Trophoblast cell (in vitro differentiated cells and primary cell): ENCODE results near the gene AADACL2.

ENCODE experiments used
- DNase-seq, 2 donors: peaks; one replicate each; pipeline ENCODE4 v3.0.0-alpha.2; 2016
- H2AFZ ChIP-seq: 2 replicates; pipeline ENCODE4 v1.6.1; 2013; ENCODE audit warnings: low read length, moderate library complexity, mild to moderate bottlenecking; ENCODE audit not compliant: insufficient read depth, poor library complexity
- H2AK5ac ChIP-seq: 2 replicates; pipeline ENCODE4 v1.6.1; 2013; ENCODE audit warnings: mild to moderate bottlenecking, low read length
- H2BK120ac ChIP-seq: 2 replicates; pipeline ENCODE4 v1.6.1; 2013; ENCODE audit warnings: low read length, mild to moderate bottlenecking, moderate library complexity; ENCODE audit not compliant: insufficient read depth, poor library complexity
- H2BK12ac ChIP-seq: 2 replicates; pipeline ENCODE4 v1.6.1; 2013; ENCODE audit warnings: mild to moderate bottlenecking, low read length, moderate library complexity
- H2BK5ac ChIP-seq: 2 replicates; pipeline ENCODE4 v1.6.1; 2013; ENCODE audit warnings: low read length, low read depth, moderate library complexity, mild to moderate bottlenecking; ENCODE audit not compliant: poor library complexity
- H3K14ac ChIP-seq: 2 replicates; pipeline ENCODE4 v1.6.1; 2013; ENCODE audit warnings: mild to moderate bottlenecking, low read length
- H3K18ac ChIP-seq: 2 replicates; pipeline ENCODE4 v1.6.1; 2013; ENCODE audit warnings: mild to moderate bottlenecking, low read length
- H3K23ac ChIP-seq: 2 replicates; pipeline ENCODE4 v1.6.1; 2013; ENCODE audit warnings: low read length
- H3K27ac ChIP-seq: 2 replicates; pipeline ENCODE4 v1.5.1; 2013; ENCODE audit warnings: low read depth, mild to moderate bottlenecking, inconsistent platforms, low read length, moderate library complexity
- H3K27me3 ChIP-seq: 2 replicates; pipeline ENCODE4 v1.6.1; 2013; ENCODE audit warnings: inconsistent platforms, mild to moderate bottlenecking, low read length, moderate library complexity; ENCODE audit not compliant: insufficient read depth
- H3K36me3 ChIP-seq, 2 experiments: 1 replicate in 1 of 2; 2 replicates in 1 of 2; pipeline ENCODE4 v1.6.1; 2013; ENCODE audit warnings: low read length in 2 of 2, mild to moderate bottlenecking in 2 of 2, moderate library complexity in 1 of 2; ENCODE audit not compliant: insufficient read depth in 2 of 2, control insufficient read depth in 1 of 2
- H3K4ac ChIP-seq: 2 replicates; pipeline ENCODE4 v1.6.1; 2013; ENCODE audit warnings: low read depth, mild to moderate bottlenecking, low read length, moderate library complexity
- H3K4me1 ChIP-seq, 2 experiments: 1 replicate in 1 of 2; 2 replicates in 1 of 2; pipeline ENCODE4 v1.6.1; 2013; ENCODE audit warnings: low read length in 2 of 2, mild to moderate bottlenecking in 2 of 2, moderate library complexity in 1 of 2; ENCODE audit not compliant: insufficient read depth in 2 of 2, control insufficient read depth in 1 of 2
- H3K4me2 ChIP-seq: 2 replicates; pipeline ENCODE4 v1.6.1; 2013; ENCODE audit warnings: inconsistent platforms, mild to moderate bottlenecking, low read length, moderate library complexity
- H3K4me3 ChIP-seq: 2 replicates; pipeline ENCODE4 v1.5.1; 2013; ENCODE audit warnings: mild to moderate bottlenecking, low read depth, low read length, inconsistent platforms
- H3K79me1 ChIP-seq: one replicate; pipeline ENCODE4 v1.6.1; 2013; ENCODE audit warnings: low read length
- H3K79me2 ChIP-seq: 2 replicates; pipeline ENCODE4 v1.6.1; 2013; ENCODE audit warnings: low read length, mild to moderate bottlenecking; ENCODE audit not compliant: control insufficient read depth, insufficient read depth, poor library complexity
- H3K9ac ChIP-seq: 2 replicates; pipeline ENCODE4 v1.6.1; 2013; ENCODE audit warnings: mild to moderate bottlenecking, low read length
- H3K9me3 ChIP-seq: 2 replicates; pipeline ENCODE4 v1.6.1; 2013; ENCODE audit warnings: low read depth, mild to moderate bottlenecking, control low read depth, inconsistent platforms, low read length; ENCODE audit not compliant: insufficient read depth
- H4K12ac ChIP-seq: 2 replicates; pipeline ENCODE4 v1.6.1; 2013; ENCODE audit warnings: low read depth, mild to moderate bottlenecking, low read length, moderate library complexity
- H4K8ac ChIP-seq: 2 replicates; pipeline ENCODE4 v1.6.1; 2013; ENCODE audit warnings: low read depth, mild to moderate bottlenecking, low read length, moderate library complexity
- H4K91ac ChIP-seq: one replicate; pipeline ENCODE4 v1.6.1; 2013; ENCODE audit warnings: low read depth, mild to moderate bottlenecking, low read length, moderate library complexity
- whole genome bisulfite sequencing: extraction: QIAGEN DNeasy Blood & Tissue Kit; methylation state at CpG from one replicate; pipeline ENCODE4 v1.1.7; 2013; ENCODE audit warnings: missing lambda C conversion rate; ENCODE audit not compliant: insufficient read length, insufficient coverage; ENCODE audit errors: extremely low coverage; 5-methylcytosine and 5-hydroxymethylcytosine counted together

The AADACL2 gene

GRCh38 chr3:151708868-151709267, 24.9 kb upstream of the AADACL2 start:
- no peaks in the 10 kb centered on the region for H3K79me1 ChIP-seq
- no CpG with 5 or more reads among the region's 1 CpG for WGBS
- H3K18ac ChIP-seq, result no peak overlapping the region
- no peak overlapping the region for H3K9ac ChIP-seq
- H3K4me3 ChIP-seq, result no peak overlapping the region
- no peak overlapping the region for H2BK5ac ChIP-seq
- no peak overlapping the region for H2AK5ac ChIP-seq
- H2BK12ac ChIP-seq, result no peak overlapping the region
- H3K27ac ChIP-seq, result no peak overlapping the region
- H2AFZ ChIP-seq, result no peak overlapping the region
- no peaks in the 10 kb centered on the region for H3K27me3 ChIP-seq
- H3K4me2 ChIP-seq, result no peak overlapping the region
- peak in 1 of 2 donors; percentile 35 for DNase-seq
- peaks cover 2% of the 10 kb centered on the region for H3K9me3 ChIP-seq
- no peaks in the 10 kb centered on the region for H3K79me2 ChIP-seq
- no peak overlapping the region for H3K4ac ChIP-seq
- no peak overlapping the region for H2BK120ac ChIP-seq
- no peak overlapping the region for H3K23ac ChIP-seq
- no peak overlapping the region for H4K12ac ChIP-seq
- no peak overlapping the region for H4K91ac ChIP-seq
- H3K4me1 ChIP-seq, result peaks cover 0 to 2% of the 10 kb centered on the region in 2 experiments
- no peak overlapping the region for H3K14ac ChIP-seq
- no peak overlapping the region for H4K8ac ChIP-seq
- H3K36me3 ChIP-seq, result no peaks in the 10 kb centered on the region

DNA sequence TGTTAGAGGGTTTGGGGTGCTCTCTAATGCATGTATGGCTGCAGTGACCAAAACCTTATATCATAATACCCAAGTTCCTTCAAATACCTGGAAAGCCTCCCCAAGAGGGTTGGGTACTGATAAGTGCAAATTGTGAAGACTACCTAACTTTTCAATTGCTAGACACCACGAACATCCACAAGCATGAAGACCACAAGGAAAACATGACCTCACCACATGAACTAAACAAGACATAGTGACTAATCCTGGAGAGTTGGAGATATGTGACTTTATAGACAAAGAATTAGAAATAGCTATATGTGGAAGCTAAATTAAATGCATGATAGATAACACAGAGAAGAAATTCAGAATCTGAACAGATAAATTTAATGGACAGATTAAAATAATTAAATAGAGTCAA, 23.9 kb upstream of the AADACL2 start:
- Histone ChIP-seq H3K4me2 (no peak overlapping the region), H2AK5ac (no peak overlapping the region), H3K4me3 (no peak overlapping the region), H2BK12ac (no peak overlapping the region), H3K27me3 (no peaks in the 10 kb centered on the region), H3K14ac (no peak overlapping the region), H4K91ac (no peak overlapping the region), H3K36me3 (no peaks in the 10 kb centered on the region), H3K27ac (no peak overlapping the region), H3K4me1 (peaks cover 0 to 2% of the 10 kb centered on the region in 2 experiments), H3K18ac (no peak overlapping the region), H2BK5ac (no peak overlapping the region), H3K79me2 (no peaks in the 10 kb centered on the region), H3K4ac (no peak overlapping the region), H2AFZ (no peak overlapping the region), H2BK120ac (no peak overlapping the region), H3K79me1 (no peaks in the 10 kb centered on the region), H4K8ac (no peak overlapping the region), H3K9ac (no peak overlapping the region), H4K12ac (no peak overlapping the region), H3K9me3 (peaks cover 2% of the 10 kb centered on the region), H3K23ac (no peak overlapping the region)
- WGBS, result no CpG with 5 or more reads among the region's 1 CpG
- no peak for DNase-seq

- H2BK12ac ChIP-seq, result no peak overlapping the region
- WGBS, result no CpG with 5 or more reads among the region's 8 CpGs
These were observed 12.4 kb upstream of the AADACL2 start for GRCh38 chr3:151721294-151721693.

DNA sequence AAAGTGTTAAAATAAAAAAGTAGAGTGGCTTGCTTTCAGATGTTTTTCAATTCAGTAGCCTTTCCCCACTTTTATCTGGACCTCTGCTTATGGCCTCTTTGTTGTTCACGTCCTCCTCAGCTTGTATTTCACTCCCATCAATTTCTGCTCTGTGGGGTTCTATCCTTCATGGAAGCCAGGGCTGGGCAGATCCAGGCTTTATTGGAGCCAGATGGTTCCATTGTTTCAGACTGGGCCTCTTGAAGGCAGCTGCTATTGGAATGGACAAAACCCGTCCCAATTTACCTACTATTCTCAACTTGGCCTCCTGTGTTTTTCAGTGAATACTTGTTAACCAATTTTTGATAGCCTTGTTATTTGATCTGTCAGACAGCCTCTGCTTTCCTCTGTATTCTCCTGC, 10.9 kb upstream of the AADACL2 start:
- no peak overlapping the region for H2AFZ ChIP-seq
- H3K14ac ChIP-seq, result no peak overlapping the region
- H3K4me3 ChIP-seq, result no peak overlapping the region
- H3K36me3 ChIP-seq, result no peaks in the 10 kb centered on the region
- no peak overlapping the region for H4K91ac ChIP-seq
- no peak overlapping the region for H3K23ac ChIP-seq
- H3K4ac ChIP-seq, result no peak overlapping the region
- no peaks in the 10 kb centered on the region for H3K79me1 ChIP-seq
- H3K4me2 ChIP-seq, result no peak overlapping the region
- no peak overlapping the region for H2AK5ac ChIP-seq
- H3K79me2 ChIP-seq, result no peaks in the 10 kb centered on the region
- no peak overlapping the region for H3K27ac ChIP-seq
- H2BK12ac ChIP-seq, result no peak overlapping the region
- no peak overlapping the region for H3K18ac ChIP-seq
- H3K4me1 ChIP-seq, result no peaks in the 10 kb centered on the region
- DNase-seq, result no peak
- H2BK120ac ChIP-seq, result no peak overlapping the region
- H2BK5ac ChIP-seq, result no peak overlapping the region
- WGBS, result no CpG with 5 or more reads among the region's 2 CpGs
- H4K8ac ChIP-seq, result no peak overlapping the region
- H3K9me3 ChIP-seq, result peaks cover 3% of the 10 kb centered on the region
- no peak overlapping the region for H3K9ac ChIP-seq
- H4K12ac ChIP-seq, result no peak overlapping the region
- no peaks in the 10 kb centered on the region for H3K27me3 ChIP-seq

More at GRCh38 chr3:151721294-151721693, 12.4 kb upstream of the AADACL2 start:
- no peak overlapping the region for H3K4me2 ChIP-seq
- no peak overlapping the region for H3K4me3 ChIP-seq
- H4K12ac ChIP-seq, result no peak overlapping the region
- H2AK5ac ChIP-seq, result no peak overlapping the region
- H3K79me2 ChIP-seq, result no peaks in the 10 kb centered on the region
- H3K9me3 ChIP-seq, result peaks cover 3% of the 10 kb centered on the region
- no peaks in the 10 kb centered on the region for H3K27me3 ChIP-seq
- H2BK120ac ChIP-seq, result no peak overlapping the region
- H3K36me3 ChIP-seq, result no peaks in the 10 kb centered on the region
- H4K8ac ChIP-seq, result no peak overlapping the region
- H3K18ac ChIP-seq, result no peak overlapping the region
- H3K4ac ChIP-seq, result no peak overlapping the region
- H3K14ac ChIP-seq, result no peak overlapping the region
- no peak overlapping the region for H3K27ac ChIP-seq
- H3K23ac ChIP-seq, result no peak overlapping the region
- no peaks in the 10 kb centered on the region for H3K4me1 ChIP-seq
- DNase-seq, result no peak
- no peak overlapping the region for H3K9ac ChIP-seq
- no peak overlapping the region for H2BK5ac ChIP-seq
- no peak overlapping the region for H2AFZ ChIP-seq
- H3K79me1 ChIP-seq, result no peaks in the 10 kb centered on the region
- no peak overlapping the region for H4K91ac ChIP-seq
